ENCODE measurements around the gene TMEM8B. TPM values are rescaled to one million over a fixed set of nuclear protein-coding genes. Genes with fewer than 3 reads are reported as not detected.

The TMEM8B gene
- total RNA-seq, 1 experiment from 2014 or later = 2.4 TPM

DNA sequence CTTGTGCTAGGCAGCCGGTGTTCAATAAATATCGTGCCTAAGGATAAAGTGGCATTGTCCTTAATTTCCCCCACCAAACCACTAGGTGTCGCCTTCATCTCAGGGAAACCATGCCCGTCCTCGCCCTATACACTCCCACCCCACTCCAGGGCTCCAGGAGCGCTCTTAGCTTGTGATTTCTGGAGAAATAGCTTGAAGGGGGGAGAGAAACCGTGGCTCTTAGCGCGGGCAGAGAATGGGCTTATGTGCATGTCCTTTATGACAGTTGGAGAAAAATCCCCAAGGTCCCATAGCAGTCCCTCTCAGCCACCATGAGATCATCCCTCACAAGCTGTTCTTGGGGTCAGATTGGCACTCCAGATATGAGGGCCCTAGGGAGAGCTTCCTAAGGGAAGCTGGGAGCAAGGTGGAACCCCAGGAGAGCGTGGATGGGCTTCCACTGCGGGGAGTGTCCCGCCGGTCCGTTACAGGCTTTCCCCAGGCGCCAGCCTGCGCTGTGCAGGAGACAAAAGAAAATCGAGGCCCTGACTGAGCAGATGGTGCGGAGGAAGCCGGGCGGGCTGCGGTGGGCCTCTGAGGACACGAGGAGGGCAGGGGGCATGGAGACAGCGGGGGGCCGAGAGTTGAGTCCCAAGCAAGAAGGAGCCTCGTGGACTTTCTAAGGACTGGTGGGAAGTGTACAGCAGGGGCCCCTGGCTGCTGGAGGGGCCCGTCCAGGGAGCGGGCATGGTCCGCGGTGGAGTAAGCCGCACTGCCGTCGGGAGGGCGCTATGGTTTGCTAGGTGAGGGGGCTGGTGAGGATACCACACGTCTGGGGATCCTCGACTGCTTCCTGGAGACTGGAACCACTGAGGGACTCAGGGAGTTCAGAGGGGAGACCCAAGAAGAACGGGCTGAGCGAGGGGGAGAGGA, 38.4 kb upstream of the TMEM8B start:
- POLR2A ChIA-PET (ENCODE audit: unreplicated experiment) = interaction anchor here (0.8 kb wide), 1 partner anchor 91 kb away, joined by 3 read pairs; no protein-coding TSS in a partner anchor
- BruUV-seq (replicated peaks) = no TSS peak

GRCh38 chr9:35791297-35791921, 37.6 kb upstream of the TMEM8B start, which contains the start of gene NPR2:
Gene NPR2 (plus strand): TSS chr9:35791591. CDS start chr9:35792409, 818 bp downstream.
- Histone ChIP-seq H3K36me3 (ENCODE audit: low read depth, low read length) (no peaks in the 10 kb centered on the region), H3K4me3 (ENCODE audit: low read length) (no peak within 1 kb of the TSS), H3K4me2 (ENCODE audit: low read length) (no peak within 1 kb of the TSS), H3F3A (ENCODE audit: low read length, unreplicated experiment) (no peaks in the 10 kb centered on the region), H4K20me1 (ENCODE audit: low read length) (no peaks in the 10 kb centered on the region), H3K4me1 (ENCODE audit: insufficient read depth, low read length) (peaks cover 24% of the 10 kb centered on the region), H3K9me3 (ENCODE audit: low read length) (no peaks in the 10 kb centered on the region), H3K9ac (ENCODE audit: low read length) (no peak within 1 kb of the TSS), H3K79me2 (ENCODE audit: low read length) (no peaks in the 10 kb centered on the region), H3K27me3 (ENCODE audit: low read length) (no peaks in the 10 kb centered on the region), H3K27ac (ENCODE audit: low read length) (no peak within 1 kb of the TSS), H2AFZ (ENCODE audit: low read length) (no peak within 1 kb of the TSS), H3K9me2 (replicated peaks; ENCODE audit: low read length) (no peaks in the 10 kb centered on the region)
- TF ChIP-seq EZH2 (IDR thresholded peaks at IDR 0.05; ENCODE audit: low read length, unreplicated experiment) (no peak), CTCF (conservative IDR thresholded peaks at IDR 0.05; ENCODE audit: low read depth, low read length) (no peak), EZH2phosphoT487 (IDR thresholded peaks at IDR 0.05; ENCODE audit: borderline replicate concordance, low read length) (no peak)
- POLR2A ChIA-PET (ENCODE audit: unreplicated experiment) = no interaction called here
- DNase-seq (no peak), ATAC-seq (no peak)
- intact Hi-C loops (cut with micrococcal nuclease) = loop anchor here (10.0 kb wide), 1 partner anchor 137 kb away; the partner anchor contains the start of genes CCDC107, RMRP and SIT1
- BruUV-seq (replicated peaks) = no TSS peak
- CTCF ChIA-PET = interaction anchor here (0.5 to 0.6 kb wide), 2 partner anchors 33 to 60 kb away, joined by 4 to 8 read pairs; no protein-coding TSS in a partner anchor

More for the DNA sequence above, 38.4 kb upstream of the TMEM8B start:
- CTCF ChIA-PET = interaction anchor here (0.6 to 1.8 kb wide), 10 partner anchors 8 to 92 kb away, joined by 3 to 41 read pairs (median 4); partner anchors contain the start of genes HINT2 and SPAG8
- H3K4me1 ChIP-seq (ENCODE audit: insufficient read depth, low read length) = peaks cover 16% of the 10 kb centered on the region
- ATAC-seq (peak; percentile 86), DNase-seq (peak; percentile 77)
- H3K79me2 ChIP-seq (ENCODE audit: low read length) = no peaks in the 10 kb centered on the region
- TF ChIP-seq EZH2phosphoT487 (IDR thresholded peaks at IDR 0.05; ENCODE audit: borderline replicate concordance, low read length) = no peak
- peak; percentile 82 for TF ChIP-seq CTCF (conservative IDR thresholded peaks at IDR 0.05; ENCODE audit: low read depth, low read length)
- 0 out of 2 replicates have a peak overlapping the region, but pooled peaks have one; percentile 39 for H2AFZ ChIP-seq (ENCODE audit: low read length)
- H3K27ac ChIP-seq (ENCODE audit: low read length) = no peak overlapping the region
- H3F3A ChIP-seq (ENCODE audit: low read length, unreplicated experiment) = no peaks in the 10 kb centered on the region
- no peak overlapping the region for H3K4me3 ChIP-seq (ENCODE audit: low read length)
- no peak overlapping the region for H3K9ac ChIP-seq (ENCODE audit: low read length)
- H3K9me2 ChIP-seq (replicated peaks; ENCODE audit: low read length) = no peaks in the 10 kb centered on the region
- no peak overlapping the region for H3K4me2 ChIP-seq (ENCODE audit: low read length)
- no peaks in the 10 kb centered on the region for H3K36me3 ChIP-seq (ENCODE audit: low read depth, low read length)
- H3K27me3 ChIP-seq (ENCODE audit: low read length) = no peaks in the 10 kb centered on the region
- H4K20me1 ChIP-seq (ENCODE audit: low read length) = no peaks in the 10 kb centered on the region
- H3K9me3 ChIP-seq (ENCODE audit: low read length) = no peaks in the 10 kb centered on the region
- intact Hi-C loops (cut with micrococcal nuclease) = loop anchor here (1.0 to 10.0 kb wide), 4 partner anchors 25 to 136 kb away; partner anchors contain the start of genes CCDC107, HINT2, RMRP and SIT1

Measured in PC-3 (cell line).